Smooth muscle cell (in vitro differentiated cells): ENCODE measurements around the gene RPP38. TPM values are rescaled to one million over a fixed set of nuclear protein-coding genes. Genes with fewer than 3 reads are reported as not detected.

Experiments used
- DNase-seq: peaks from one replicate; lab custom pipeline; 2025; ENCODE audit not compliant: unreplicated experiment; lab: John Stamatoyannopoulos, UW
- H2AFZ ChIP-seq: fragments of 200-600 bp; sonication (generic); 2 replicates; pipeline ENCODE4 v1.6.0; 2016; ENCODE audit warnings: antibody characterized with exemption, low read depth, mild to moderate bottlenecking
- H3F3A ChIP-seq: fragments of 200-600 bp; sonication (generic); 2 replicates; pipeline ENCODE4 v1.6.0; 2017; ENCODE audit warnings: antibody characterized with exemption, low read depth
- H3K27ac ChIP-seq: fragments of 200-600 bp; sonication (generic); 2 replicates; pipeline ENCODE4 v1.5.1; 2016; ENCODE audit warnings: low read depth, mild to moderate bottlenecking
- H3K27me3 ChIP-seq: fragments of 200-600 bp; sonication (generic); 2 replicates; pipeline ENCODE4 v1.6.1; 2016; ENCODE audit warnings: low read depth, mild to moderate bottlenecking
- H3K36me3 ChIP-seq: fragments of 200-600 bp; sonication (generic); 2 replicates; pipeline ENCODE4 v1.5.1; 2016; ENCODE audit warnings: low read depth
- H3K4me1 ChIP-seq: fragments of 200-600 bp; sonication (generic); 2 replicates; pipeline ENCODE4 v1.5.1; 2016; ENCODE audit warnings: low read depth
- H3K4me2 ChIP-seq: fragments of 200-600 bp; sonication (generic); 2 replicates; pipeline ENCODE4 v1.6.0; 2016; ENCODE audit warnings: mild to moderate bottlenecking
- H3K4me3 ChIP-seq: fragments of 200-600 bp; sonication (generic); 2 replicates; pipeline ENCODE4 v1.5.1; 2016; ENCODE audit warnings: mild to moderate bottlenecking
- H3K79me2 ChIP-seq: fragments of 200-600 bp; sonication (generic); 2 replicates; pipeline ENCODE4 v1.6.0; 2016; ENCODE audit warnings: low read depth, mild to moderate bottlenecking
- H3K9ac ChIP-seq: fragments of 200-600 bp; sonication (generic); 2 replicates; pipeline ENCODE4 v1.6.0; 2016; ENCODE audit warnings: low read depth
- H3K9me3 ChIP-seq: fragments of 200-600 bp; sonication (generic); replicated peaks from 2 replicates; pipeline ENCODE4 v1.5.1; 2016; ENCODE audit warnings: low read depth
- H4K20me1 ChIP-seq: fragments of 200-600 bp; sonication (generic); 2 replicates; pipeline ENCODE4 v1.6.0; 2016; ENCODE audit warnings: low read depth
- WGBS: methylation state at CpG from one replicate; pipeline ENCODE4 v1.1.7; 2016; ENCODE audit warnings: low lambda C conversion rate; 5-methylcytosine and 5-hydroxymethylcytosine counted together
- polyA plus RNA-seq: library from polyadenylated mRNA; unstranded; fragments of >200 nt; fragmentation: Nextera tagmentation; extraction: Ambion mirVana; gene quantifications from 2 replicates; pipeline ENCODE4 v1.2.1, GENCODE V29; 2016
- total RNA-seq: library from RNA; depleted of rRNA; stranded (reverse); fragments of >200 nt; gene quantifications from 2 replicates; pipeline ENCODE4 v1.2.3, GENCODE V29; 2014
- TF ChIP-seq, protein P1 (sequence below): fragments of 200-600 bp; sonication (generic); IDR thresholded peaks from 2 replicates; pipeline ENCODE4 v1.5.1; 2017; ENCODE audit warnings: borderline replicate concordance, mild to moderate bottlenecking, antibody characterized with exemption; ENCODE audit not compliant: insufficient read depth, poor library complexity, severe bottlenecking

RPP38 gene
- total and polyA plus RNA-seq, 2 experiments from 2014 or later = 12.3 to 23.2 TPM

DNA sequence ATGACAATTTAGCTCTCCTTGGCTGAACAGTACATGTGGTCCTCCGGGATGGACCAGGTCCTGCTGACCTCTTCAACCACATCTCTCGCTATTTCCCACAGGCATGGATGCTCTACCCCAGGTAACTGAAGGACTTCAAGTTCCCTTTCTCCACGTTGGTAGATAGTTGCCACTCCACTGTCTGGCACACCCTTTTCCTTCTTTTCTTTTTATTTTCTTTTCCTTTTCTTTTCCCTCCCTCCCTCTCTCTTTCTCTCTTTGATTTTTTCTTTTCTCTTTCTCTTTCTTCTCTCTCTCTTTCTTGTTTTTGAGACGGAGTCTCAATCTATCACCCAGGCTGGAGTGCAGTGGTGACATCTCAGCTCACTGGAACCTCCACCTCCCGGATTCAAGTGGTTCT, 5.7 kb upstream of the RPP38 start:
- H4K20me1 ChIP-seq = no peaks in the 10 kb centered on the region
- no peaks in the 10 kb centered on the region for H3K79me2 ChIP-seq
- H3K4me1 ChIP-seq = no peaks in the 10 kb centered on the region
- no peak overlapping the region for H3K4me2 ChIP-seq
- no peak overlapping the region for H2AFZ ChIP-seq
- no peak overlapping the region for H3K27ac ChIP-seq
- no peak overlapping the region for H3K4me3 ChIP-seq
- 81% methylated on average over 5 of the region's 5 CpGs for WGBS
- TF ChIP-seq, protein P1, sequence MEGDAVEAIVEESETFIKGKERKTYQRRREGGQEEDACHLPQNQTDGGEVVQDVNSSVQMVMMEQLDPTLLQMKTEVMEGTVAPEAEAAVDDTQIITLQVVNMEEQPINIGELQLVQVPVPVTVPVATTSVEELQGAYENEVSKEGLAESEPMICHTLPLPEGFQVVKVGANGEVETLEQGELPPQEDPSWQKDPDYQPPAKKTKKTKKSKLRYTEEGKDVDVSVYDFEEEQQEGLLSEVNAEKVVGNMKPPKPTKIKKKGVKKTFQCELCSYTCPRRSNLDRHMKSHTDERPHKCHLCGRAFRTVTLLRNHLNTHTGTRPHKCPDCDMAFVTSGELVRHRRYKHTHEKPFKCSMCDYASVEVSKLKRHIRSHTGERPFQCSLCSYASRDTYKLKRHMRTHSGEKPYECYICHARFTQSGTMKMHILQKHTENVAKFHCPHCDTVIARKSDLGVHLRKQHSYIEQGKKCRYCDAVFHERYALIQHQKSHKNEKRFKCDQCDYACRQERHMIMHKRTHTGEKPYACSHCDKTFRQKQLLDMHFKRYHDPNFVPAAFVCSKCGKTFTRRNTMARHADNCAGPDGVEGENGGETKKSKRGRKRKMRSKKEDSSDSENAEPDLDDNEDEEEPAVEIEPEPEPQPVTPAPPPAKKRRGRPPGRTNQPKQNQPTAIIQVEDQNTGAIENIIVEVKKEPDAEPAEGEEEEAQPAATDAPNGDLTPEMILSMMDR = no peak
- H3K9me3 ChIP-seq = no peaks in the 10 kb centered on the region
- H3F3A ChIP-seq = no peaks in the 10 kb centered on the region
- DNase-seq = no peak
- no peaks in the 10 kb centered on the region for H3K36me3 ChIP-seq
- no peak overlapping the region for H3K9ac ChIP-seq
- H3K27me3 ChIP-seq = no peaks in the 10 kb centered on the region

DNA sequence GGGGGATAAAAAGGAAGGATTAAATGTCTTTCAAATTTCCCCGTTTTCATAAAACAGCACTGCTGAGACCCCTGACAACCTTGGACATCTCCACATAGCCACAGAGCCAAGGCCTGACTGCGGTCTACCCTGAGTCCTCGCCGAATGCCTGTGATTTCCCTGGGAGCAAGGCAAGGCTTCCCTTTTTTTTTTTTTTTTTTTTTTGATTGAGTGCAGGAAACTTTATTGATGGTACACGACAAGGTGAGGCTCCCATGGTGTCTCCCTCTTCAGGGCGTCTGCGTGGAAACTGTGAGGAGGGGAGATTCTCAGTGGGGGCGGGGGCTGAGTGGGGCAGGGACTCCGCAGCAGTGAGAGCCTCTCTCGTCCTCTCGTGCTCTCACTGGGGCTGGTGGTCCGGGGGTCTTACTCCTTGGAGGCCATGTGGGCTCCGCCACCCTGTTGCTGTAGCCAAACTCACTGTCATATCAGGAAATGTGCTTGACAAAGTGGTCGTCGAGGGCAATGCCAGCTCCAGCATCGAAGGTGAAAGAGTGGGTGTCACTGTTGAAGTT, 4.2 kb upstream of the RPP38 start:
- TF ChIP-seq, protein P1 = no peak
- Histone ChIP-seq H3K9me3 (no peaks in the 10 kb centered on the region), H4K20me1 (no peaks in the 10 kb centered on the region), H3K36me3 (no peaks in the 10 kb centered on the region), H3K27ac (no peak overlapping the region), H3F3A (no peaks in the 10 kb centered on the region), H3K4me1 (no peaks in the 10 kb centered on the region), H3K79me2 (peaks cover 4% of the 10 kb centered on the region), H3K9ac (no peak overlapping the region), H3K4me2 (no peak overlapping the region), H2AFZ (no peak overlapping the region), H3K27me3 (no peaks in the 10 kb centered on the region), H3K4me3 (no peak overlapping the region)
- no peak for DNase-seq
- 85% methylated on average over 15 of the region's 16 CpGs for WGBS

DNA sequence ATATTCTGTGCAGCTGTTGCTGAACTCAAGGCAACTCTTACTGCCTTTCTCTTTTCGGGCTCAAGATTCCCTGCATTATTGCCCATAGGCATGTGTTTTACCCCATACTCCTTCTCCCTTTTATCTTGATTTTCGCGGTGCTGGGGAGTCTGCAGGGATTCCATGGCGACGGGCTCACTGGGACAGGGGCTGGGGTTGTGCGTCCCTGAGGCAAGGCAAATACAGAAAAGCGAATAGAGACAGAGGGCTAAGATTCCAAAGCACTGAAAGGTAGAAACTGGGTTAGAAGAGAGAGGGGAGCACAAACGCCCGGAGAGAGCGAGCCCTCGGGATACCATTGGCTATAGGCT, 519 bp upstream of the RPP38 start:
- H3K27ac ChIP-seq = peak overlapping the region; percentile 95
- H3K27me3 ChIP-seq = no peaks in the 10 kb centered on the region
- no peaks in the 10 kb centered on the region for H3K36me3 ChIP-seq
- under 1% methylated on average over 10 of the region's 11 CpGs for WGBS
- H3K4me2 ChIP-seq = peak overlapping the region; percentile 87
- no peaks in the 10 kb centered on the region for H3F3A ChIP-seq
- peaks cover 24% of the 10 kb centered on the region for H4K20me1 ChIP-seq
- no peaks in the 10 kb centered on the region for H3K9me3 ChIP-seq
- no peak for DNase-seq
- peaks cover 38% of the 10 kb centered on the region for H3K79me2 ChIP-seq
- no peaks in the 10 kb centered on the region for H3K4me1 ChIP-seq
- peak overlapping the region; percentile 96 for H3K9ac ChIP-seq
- TF ChIP-seq, protein P1 = no peak
- H2AFZ ChIP-seq = peak overlapping the region; percentile 82
- peak overlapping the region; percentile 63 for H3K4me3 ChIP-seq

DNA sequence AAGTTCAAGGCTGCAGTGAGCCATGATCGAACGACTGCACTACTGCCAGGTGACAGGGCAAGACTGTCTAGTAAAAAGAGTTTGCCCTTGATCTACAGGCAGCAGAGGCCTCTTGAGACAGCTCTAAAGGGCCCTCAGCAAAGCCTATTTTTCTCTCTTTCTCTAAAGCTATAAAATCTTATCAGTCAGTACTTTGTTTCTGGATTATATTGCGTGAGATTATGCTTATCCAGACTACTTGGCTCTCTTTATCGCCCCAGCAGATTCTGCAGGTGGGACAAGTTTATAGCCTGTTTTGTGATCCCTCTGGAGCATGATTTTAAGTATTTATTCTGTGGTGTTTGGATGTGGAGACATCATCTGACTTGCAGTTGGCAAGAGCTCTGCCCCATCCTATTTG, 2.7 kb downstream of the RPP38 start:
- no peak overlapping the region for H2AFZ ChIP-seq
- no peaks in the 10 kb centered on the region for H3F3A ChIP-seq
- H3K36me3 ChIP-seq = no peaks in the 10 kb centered on the region
- no peaks in the 10 kb centered on the region for H3K9me3 ChIP-seq
- TF ChIP-seq, protein P1 = no peak
- whole genome bisulfite sequencing = 85% methylated on average over 4 of the region's 4 CpGs
- H3K79me2 ChIP-seq = peaks cover 38% of the 10 kb centered on the region
- H3K4me2 ChIP-seq = no peak overlapping the region
- H3K4me1 ChIP-seq = no peaks in the 10 kb centered on the region
- DNase-seq = no peak
- no peak overlapping the region for H3K9ac ChIP-seq
- peaks cover 26% of the 10 kb centered on the region for H4K20me1 ChIP-seq
- no peak overlapping the region for H3K4me3 ChIP-seq
- H3K27ac ChIP-seq = no peak overlapping the region
- no peaks in the 10 kb centered on the region for H3K27me3 ChIP-seq
